ENCODE measurements around the gene RARB. TPM values are rescaled to one million over a fixed set of nuclear protein-coding genes. Genes with fewer than 3 reads are reported as not detected.

RARB gene
- total RNA-seq, 4 donors from 2014 or later = 2.6 to 11.2 (median 3.4) TPM

DNA sequence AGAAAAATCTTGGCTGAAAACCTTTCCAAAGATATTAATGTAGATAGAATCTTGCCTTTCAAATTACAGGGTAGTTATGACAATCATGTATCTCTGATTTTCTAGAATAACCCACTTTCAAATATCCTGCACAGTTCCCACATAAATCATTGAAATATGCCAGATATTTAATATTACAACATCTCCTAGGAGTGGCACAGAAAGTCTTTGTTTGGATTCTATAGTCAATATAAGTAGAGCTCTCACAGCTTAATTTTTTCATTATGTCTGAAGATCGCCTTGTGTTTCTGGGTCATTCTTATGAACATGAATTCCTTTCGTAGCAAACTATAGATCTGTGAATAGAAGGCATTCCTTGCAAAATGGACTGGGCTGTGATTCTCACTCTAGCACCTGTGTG is 5.0 kb downstream of the RARB start:
- no peak for ATAC-seq (ENCODE audit: low FRiP score)
- no peak for DNase-seq (ENCODE audit: low spot score)
- TF ChIP-seq, protein P1, sequence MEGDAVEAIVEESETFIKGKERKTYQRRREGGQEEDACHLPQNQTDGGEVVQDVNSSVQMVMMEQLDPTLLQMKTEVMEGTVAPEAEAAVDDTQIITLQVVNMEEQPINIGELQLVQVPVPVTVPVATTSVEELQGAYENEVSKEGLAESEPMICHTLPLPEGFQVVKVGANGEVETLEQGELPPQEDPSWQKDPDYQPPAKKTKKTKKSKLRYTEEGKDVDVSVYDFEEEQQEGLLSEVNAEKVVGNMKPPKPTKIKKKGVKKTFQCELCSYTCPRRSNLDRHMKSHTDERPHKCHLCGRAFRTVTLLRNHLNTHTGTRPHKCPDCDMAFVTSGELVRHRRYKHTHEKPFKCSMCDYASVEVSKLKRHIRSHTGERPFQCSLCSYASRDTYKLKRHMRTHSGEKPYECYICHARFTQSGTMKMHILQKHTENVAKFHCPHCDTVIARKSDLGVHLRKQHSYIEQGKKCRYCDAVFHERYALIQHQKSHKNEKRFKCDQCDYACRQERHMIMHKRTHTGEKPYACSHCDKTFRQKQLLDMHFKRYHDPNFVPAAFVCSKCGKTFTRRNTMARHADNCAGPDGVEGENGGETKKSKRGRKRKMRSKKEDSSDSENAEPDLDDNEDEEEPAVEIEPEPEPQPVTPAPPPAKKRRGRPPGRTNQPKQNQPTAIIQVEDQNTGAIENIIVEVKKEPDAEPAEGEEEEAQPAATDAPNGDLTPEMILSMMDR (IDR thresholded peaks at IDR 0.05) = no peak

- DNase-seq (ENCODE audit: low spot score) (no peak), ATAC-seq (ENCODE audit: low FRiP score) (no peak)
- TF ChIP-seq, protein P1 (IDR thresholded peaks at IDR 0.05) = no peak
Observed at GRCh38 chr3:25433868-25434267, 5.8 kb downstream of the RARB start.

DNA sequence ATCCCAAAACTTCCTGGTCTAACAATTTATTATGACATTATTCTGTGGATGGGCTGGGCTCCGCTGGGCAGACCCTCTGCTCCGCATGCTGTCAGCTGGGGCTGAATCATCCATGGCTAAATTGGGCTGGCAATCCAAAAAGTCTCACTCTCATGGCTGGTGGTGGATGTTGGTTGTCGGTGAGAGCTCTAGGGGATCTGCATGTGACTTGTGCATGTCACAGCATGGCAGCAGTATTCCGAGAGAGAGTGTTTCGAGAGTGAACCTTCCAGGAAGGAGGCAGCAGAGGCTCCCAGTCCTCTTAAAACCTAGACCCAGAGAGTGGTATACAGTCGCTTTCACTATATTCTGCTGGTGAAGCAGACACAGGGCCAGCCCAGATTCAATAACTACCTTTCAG is 9.9 kb downstream of the RARB start:
- ATAC-seq (ENCODE audit: low FRiP score) (no peak), DNase-seq (ENCODE audit: low spot score) (no peak)
- TF ChIP-seq, protein P1 (IDR thresholded peaks at IDR 0.05) = no peak

DNA sequence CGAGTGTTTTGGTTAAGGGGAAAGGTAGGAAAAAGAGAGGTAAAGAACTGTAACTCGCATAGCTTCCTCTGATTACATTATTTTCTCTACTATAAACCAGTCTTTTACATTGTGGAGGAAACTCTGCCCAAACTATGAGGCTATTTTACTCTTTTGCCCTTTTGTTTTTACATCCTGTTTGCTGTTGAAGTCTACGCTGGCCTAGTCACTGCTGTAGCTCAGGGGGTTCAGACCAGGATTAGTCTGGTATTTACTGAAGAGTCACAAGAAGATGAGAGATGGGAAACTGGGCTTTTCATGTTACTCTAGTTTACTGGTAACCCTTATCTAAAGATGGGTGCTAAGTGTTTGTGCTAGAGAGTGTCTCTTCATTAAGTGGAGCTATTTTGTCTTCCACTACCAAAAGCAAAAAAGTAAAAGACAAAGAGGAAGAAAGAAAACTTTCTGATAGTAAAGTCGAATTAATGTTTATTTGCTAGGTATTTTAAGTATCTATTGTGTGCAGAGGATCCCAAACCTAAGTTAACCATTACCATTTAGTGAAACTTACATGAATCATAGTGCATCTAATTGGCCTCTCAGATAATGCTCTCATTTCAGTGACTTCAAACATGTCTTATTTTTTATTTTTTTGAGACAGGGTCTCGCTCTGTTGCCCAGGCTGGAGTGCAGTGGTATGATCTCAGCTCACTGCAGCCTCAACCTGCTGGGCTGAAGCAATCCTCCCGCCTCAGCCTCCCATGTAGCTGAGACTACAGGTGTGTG is 10.9 kb downstream of the RARB start:
- DNase-seq (ENCODE audit: low spot score) (no peak), ATAC-seq (ENCODE audit: low FRiP score) (no peak)
- TF ChIP-seq, protein P1 (IDR thresholded peaks at IDR 0.05) = no peak

GRCh38 chr3:25441234-25441856 is 13.3 kb downstream of the RARB start:
- ATAC-seq (ENCODE audit: low FRiP score) (no peak), DNase-seq (ENCODE audit: low spot score) (no peak)
- TF ChIP-seq, protein P1 (IDR thresholded peaks at IDR 0.05) = no peak

DNA sequence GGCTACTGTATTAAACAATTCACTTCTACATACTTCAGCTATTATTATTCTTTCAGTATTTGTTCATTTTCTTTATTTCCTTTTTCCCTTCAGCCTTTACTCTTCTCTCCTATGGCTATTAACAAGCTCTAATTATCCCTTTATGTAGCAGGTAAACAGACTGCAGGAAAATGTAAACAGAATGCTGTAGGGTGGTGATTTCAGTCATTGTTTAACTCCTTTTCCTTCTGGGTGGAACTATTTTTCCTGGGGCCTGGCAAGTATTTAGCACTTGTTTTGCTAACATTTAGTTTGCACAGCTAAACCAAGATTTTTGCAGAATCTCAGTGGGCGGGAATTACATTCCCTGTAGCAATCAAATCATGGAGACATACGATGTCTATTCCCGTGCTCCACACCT is 14.4 kb downstream of the RARB start:
- ATAC-seq (ENCODE audit: low FRiP score) (no peak), DNase-seq (ENCODE audit: low spot score) (no peak)
- TF ChIP-seq, protein P1 (IDR thresholded peaks at IDR 0.05) = no peak

GRCh38 chr3:25444273-25444672 is 16.2 kb downstream of the RARB start:
- ATAC-seq (ENCODE audit: low FRiP score) = no peak
- no peak for DNase-seq (ENCODE audit: low spot score)
- TF ChIP-seq, protein P1 (IDR thresholded peaks at IDR 0.05) = no peak
